ENCODE data around the gene TNNT1.

TNNT1 gene

GRCh38 chr19:55161571-55162322 is 12.7 kb upstream of the TNNT1 start:
- no peaks in the 10 kb centered on the region for H3F3A ChIP-seq (ENCODE audit: low read depth)
- H3K9me3 ChIP-seq (ENCODE audit: insufficient read depth, low read depth, low read length), result no peaks in the 10 kb centered on the region
- no peak for TF ChIP-seq EZH2phosphoT487 (IDR thresholded peaks at IDR 0.05; ENCODE audit: borderline replicate concordance)
- TF ChIP-seq, protein P1, sequence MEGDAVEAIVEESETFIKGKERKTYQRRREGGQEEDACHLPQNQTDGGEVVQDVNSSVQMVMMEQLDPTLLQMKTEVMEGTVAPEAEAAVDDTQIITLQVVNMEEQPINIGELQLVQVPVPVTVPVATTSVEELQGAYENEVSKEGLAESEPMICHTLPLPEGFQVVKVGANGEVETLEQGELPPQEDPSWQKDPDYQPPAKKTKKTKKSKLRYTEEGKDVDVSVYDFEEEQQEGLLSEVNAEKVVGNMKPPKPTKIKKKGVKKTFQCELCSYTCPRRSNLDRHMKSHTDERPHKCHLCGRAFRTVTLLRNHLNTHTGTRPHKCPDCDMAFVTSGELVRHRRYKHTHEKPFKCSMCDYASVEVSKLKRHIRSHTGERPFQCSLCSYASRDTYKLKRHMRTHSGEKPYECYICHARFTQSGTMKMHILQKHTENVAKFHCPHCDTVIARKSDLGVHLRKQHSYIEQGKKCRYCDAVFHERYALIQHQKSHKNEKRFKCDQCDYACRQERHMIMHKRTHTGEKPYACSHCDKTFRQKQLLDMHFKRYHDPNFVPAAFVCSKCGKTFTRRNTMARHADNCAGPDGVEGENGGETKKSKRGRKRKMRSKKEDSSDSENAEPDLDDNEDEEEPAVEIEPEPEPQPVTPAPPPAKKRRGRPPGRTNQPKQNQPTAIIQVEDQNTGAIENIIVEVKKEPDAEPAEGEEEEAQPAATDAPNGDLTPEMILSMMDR (conservative IDR thresholded peaks at IDR 0.05; ENCODE audit: low read length), result no peak
- no peaks in the 10 kb centered on the region for H3K79me2 ChIP-seq (ENCODE audit: insufficient read depth, low read length)
- H2AFZ ChIP-seq (ENCODE audit: low read length), result no peak overlapping the region
- H3K4me1 ChIP-seq (ENCODE audit: insufficient read depth, low read length, poor library complexity, severe bottlenecking), result peaks cover 3% of the 10 kb centered on the region
- no peak overlapping the region for H3K9ac ChIP-seq (ENCODE audit: low read depth, low read length, poor library complexity, severe bottlenecking)
- H3K9me2 ChIP-seq (replicated peaks; ENCODE audit: low read depth, low read length), result no peaks in the 10 kb centered on the region
- H4K20me1 ChIP-seq (ENCODE audit: insufficient read depth, low read length, poor library complexity, severe bottlenecking), result no peaks in the 10 kb centered on the region
- no peaks in the 10 kb centered on the region for H3K36me3 ChIP-seq (ENCODE audit: insufficient read depth, low read length)
- no peak overlapping the region for H3K4me2 ChIP-seq (ENCODE audit: low read depth, low read length, poor library complexity, severe bottlenecking)
- no peaks in the 10 kb centered on the region for H3K27me3 ChIP-seq (ENCODE audit: insufficient read depth, low read length, poor library complexity, severe bottlenecking)
- H3K4me3 ChIP-seq (ENCODE audit: low read length, poor library complexity, severe bottlenecking), result no peak overlapping the region

GRCh38 chr19:55160986-55161365 is 12.0 kb upstream of the TNNT1 start:
- Histone ChIP-seq H3K4me1 (ENCODE audit: insufficient read depth, low read length, poor library complexity, severe bottlenecking) (no peaks in the 10 kb centered on the region), H3K79me2 (ENCODE audit: insufficient read depth, low read length) (no peaks in the 10 kb centered on the region), H3K36me3 (ENCODE audit: insufficient read depth, low read length) (no peaks in the 10 kb centered on the region), H3K4me2 (ENCODE audit: low read depth, low read length, poor library complexity, severe bottlenecking) (no peak overlapping the region), H4K20me1 (ENCODE audit: insufficient read depth, low read length, poor library complexity, severe bottlenecking) (no peaks in the 10 kb centered on the region), H3K4me3 (ENCODE audit: low read length, poor library complexity, severe bottlenecking) (no peak overlapping the region), H3K27me3 (ENCODE audit: insufficient read depth, low read length, poor library complexity, severe bottlenecking) (no peaks in the 10 kb centered on the region), H3K9me3 (ENCODE audit: insufficient read depth, low read depth, low read length) (no peaks in the 10 kb centered on the region), H3F3A (ENCODE audit: low read depth) (no peaks in the 10 kb centered on the region), H3K9me2 (replicated peaks; ENCODE audit: low read depth, low read length) (no peaks in the 10 kb centered on the region), H2AFZ (ENCODE audit: low read length) (no peak overlapping the region), H3K9ac (ENCODE audit: low read depth, low read length, poor library complexity, severe bottlenecking) (no peak overlapping the region)
- no peak for TF ChIP-seq EZH2phosphoT487 (IDR thresholded peaks at IDR 0.05; ENCODE audit: borderline replicate concordance)
- TF ChIP-seq, protein P1 (conservative IDR thresholded peaks at IDR 0.05; ENCODE audit: low read length), result no peak

GRCh38 chr19:55160128-55160985 is 11.4 kb upstream of the TNNT1 start:
- no peak for TF ChIP-seq EZH2phosphoT487 (IDR thresholded peaks at IDR 0.05; ENCODE audit: borderline replicate concordance)
- TF ChIP-seq, protein P1 (conservative IDR thresholded peaks at IDR 0.05; ENCODE audit: low read length), result peak; percentile 93
- H3K4me2 ChIP-seq (ENCODE audit: low read depth, low read length, poor library complexity, severe bottlenecking), result no peak overlapping the region
- no peaks in the 10 kb centered on the region for H3K36me3 ChIP-seq (ENCODE audit: insufficient read depth, low read length)
- no peak overlapping the region for H3K9ac ChIP-seq (ENCODE audit: low read depth, low read length, poor library complexity, severe bottlenecking)
- no peak overlapping the region; the same call in 1 of the 2 replicates for H2AFZ ChIP-seq (ENCODE audit: low read length)
- H3K27me3 ChIP-seq (ENCODE audit: insufficient read depth, low read length, poor library complexity, severe bottlenecking), result no peaks in the 10 kb centered on the region
- no peaks in the 10 kb centered on the region for H3K4me1 ChIP-seq (ENCODE audit: insufficient read depth, low read length, poor library complexity, severe bottlenecking)
- H3K4me3 ChIP-seq (ENCODE audit: low read length, poor library complexity, severe bottlenecking), result no peak overlapping the region
- H4K20me1 ChIP-seq (ENCODE audit: insufficient read depth, low read length, poor library complexity, severe bottlenecking), result no peaks in the 10 kb centered on the region
- H3K9me2 ChIP-seq (replicated peaks; ENCODE audit: low read depth, low read length), result no peaks in the 10 kb centered on the region
- no peaks in the 10 kb centered on the region for H3K79me2 ChIP-seq (ENCODE audit: insufficient read depth, low read length)
- H3K9me3 ChIP-seq (ENCODE audit: insufficient read depth, low read depth, low read length), result no peaks in the 10 kb centered on the region
- H3F3A ChIP-seq (ENCODE audit: low read depth), result no peaks in the 10 kb centered on the region

Data from Loucy (cell line).